H1 (cell line): ENCODE results near the gene H1-8. TPM values are rescaled to one million over a fixed set of nuclear protein-coding genes. Genes with fewer than 3 reads are reported as not detected.

Experiments used
- CTCF ChIA-PET: fragments of 300-600 bp; sonication (Branson Sonifier 250); formaldehyde crosslinking; loops from one replicate; lab custom pipeline; 2021; ENCODE audit not compliant: partially characterized antibody; lab: Charles Lee
- POLR2A ChIA-PET: fragments of 300-600 bp; sonication (Branson Sonifier 250); formaldehyde crosslinking; loops from one replicate; lab custom pipeline; 2021; ENCODE audit warnings: inconsistent platforms; ENCODE audit not compliant: partially characterized antibody; lab: Charles Lee
- DNase-seq, 2 experiments: peaks; one replicate each; pipeline versions ENCODE4 v3.0.0 to v3.0.0-alpha.2; 2010 to 2022; ENCODE audit warnings: low spot score in 2 of 2, low read depth in 1 of 2, mixed read lengths in 1 of 2
- FAIRE-seq: peaks from 2 replicates; lab custom pipeline; 2011; peaks lifted over from hg19 to GRCh38; lab: Jason Lieb, UNC
- H2AFZ ChIP-seq: 2 replicates; pipeline ENCODE4 v1.8.1; 2012; ENCODE audit warnings: low read length, inconsistent platforms
- H2AK5ac ChIP-seq: 2 replicates; pipeline ENCODE4 v1.6.1; 2013; ENCODE audit warnings: low read depth, low read length
- H2BK120ac ChIP-seq: replicated peaks from 2 replicates; pipeline ENCODE3; 2013; ENCODE audit warnings: low read depth, low read length, inconsistent platforms
- H2BK12ac ChIP-seq: 2 replicates; pipeline ENCODE4 v1.6.1; 2013; ENCODE audit warnings: low read depth, low read length
- H2BK15ac ChIP-seq: 2 replicates; pipeline ENCODE4 v1.6.1; 2013; ENCODE audit warnings: low read length
- H2BK20ac ChIP-seq: 2 replicates; pipeline ENCODE4 v1.6.1; 2013; ENCODE audit warnings: low read length
- H2BK5ac ChIP-seq: 2 replicates; pipeline ENCODE4 v1.6.1; 2013; ENCODE audit warnings: low read depth, low read length
- H3K14ac ChIP-seq: 2 replicates; pipeline ENCODE4 v1.6.1; 2013; ENCODE audit warnings: inconsistent platforms; ENCODE audit not compliant: insufficient read length
- H3K18ac ChIP-seq: 2 replicates; pipeline ENCODE4 v1.6.1; 2013; ENCODE audit warnings: low read length; ENCODE audit errors: extremely low read depth
- H3K23ac ChIP-seq: 2 replicates; pipeline ENCODE4 v1.6.1; 2013; ENCODE audit warnings: inconsistent platforms; ENCODE audit not compliant: insufficient read length
- H3K23me2 ChIP-seq: 2 replicates; pipeline ENCODE4 v1.6.1; 2013; ENCODE audit warnings: low read depth, low read length
- H3K27ac ChIP-seq: 2 replicates; pipeline ENCODE4 v1.6.1; 2011; ENCODE audit warnings: low read depth, low read length, inconsistent platforms
- H3K27me3 ChIP-seq, 4 experiments: replicated peaks in 1 of 4; 1 replicate in 1 of 4; 2 replicates in 3 of 4; pipeline versions ENCODE4 v1.6.1 to v1.8.1; 2011 to 2013; ENCODE audit warnings: low read length in 3 of 4, mild to moderate bottlenecking in 3 of 4, inconsistent platforms in 2 of 4, mixed read lengths in 2 of 4, moderate library complexity in 1 of 4; ENCODE audit not compliant: control insufficient read depth in 3 of 4, insufficient read depth in 3 of 4; ENCODE audit errors: extremely low read depth in 1 of 4
- H3K36me3 ChIP-seq, 4 experiments: 2 replicates each; pipeline versions ENCODE4 v1.6.1 to v1.8.1; 2011 to 2013; ENCODE audit warnings: mild to moderate bottlenecking in 4 of 4, low read length in 3 of 4, moderate library complexity in 2 of 4, control low read depth in 1 of 4, inconsistent platforms in 1 of 4; ENCODE audit not compliant: insufficient read depth in 4 of 4, control insufficient read depth in 2 of 4
- H3K4ac ChIP-seq: replicated peaks from 2 replicates; pipeline ENCODE3; 2013; ENCODE audit warnings: low read length, low read depth, mixed read lengths, inconsistent platforms; ENCODE audit not compliant: insufficient read length
- H3K4me1 ChIP-seq, 4 experiments: replicated peaks in 1 of 4; 1 replicate in 1 of 4; 2 replicates in 3 of 4; pipeline versions ENCODE4 v1.6.1 to v1.8.1; 2011 to 2013; ENCODE audit warnings: low read length in 3 of 4, inconsistent platforms in 2 of 4, mixed read lengths in 1 of 4; ENCODE audit not compliant: insufficient read depth in 4 of 4, control insufficient read depth in 3 of 4
- H3K4me2 ChIP-seq, 2 experiments: 2 replicates each; pipeline versions ENCODE4 v1.6.1 to v1.8.1; 2011 to 2013; ENCODE audit warnings: low read depth in 2 of 2, low read length in 2 of 2, control low read depth in 1 of 2, inconsistent platforms in 1 of 2, mild to moderate bottlenecking in 1 of 2; ENCODE audit not compliant: insufficient read depth in 1 of 2
- H3K4me3 ChIP-seq, 4 experiments: fragments of 200-600, 300-600 bp in 1 of 4; sonication (generic), shearing (Covaris generic), sonication (Bioruptor Twin) in 1 of 4; 2 replicates each; pipeline versions ENCODE4 v1.5.1 to v1.8.1; 2011 to 2016; ENCODE audit warnings: low read length in 4 of 4, low read depth in 3 of 4, control low read depth in 2 of 4, inconsistent platforms in 2 of 4, mild to moderate bottlenecking in 2 of 4, mixed read lengths in 1 of 4, moderate library complexity in 1 of 4; ENCODE audit not compliant: insufficient read depth in 2 of 4; ENCODE audit errors: extremely low read depth in 1 of 4
- H3K56ac ChIP-seq: replicated peaks from 2 replicates; pipeline ENCODE3; 2013; ENCODE audit warnings: low read depth, mild to moderate bottlenecking, mixed read lengths, low read length, inconsistent platforms; ENCODE audit not compliant: insufficient read length
- H3K79me1 ChIP-seq: 2 replicates; pipeline ENCODE4 v1.6.1; 2013; ENCODE audit warnings: low read depth, low read length, control low read depth
- H3K79me2 ChIP-seq, 2 experiments: 2 replicates each; pipeline versions ENCODE4 v1.6.1 to v1.8.1; 2012 to 2013; ENCODE audit warnings: low read length in 2 of 2, mild to moderate bottlenecking in 2 of 2, inconsistent platforms in 1 of 2; ENCODE audit not compliant: insufficient read depth in 2 of 2, control insufficient read depth in 1 of 2
- H3K9ac ChIP-seq, 4 experiments: replicated peaks in 1 of 4; 1 replicate in 1 of 4; 2 replicates in 3 of 4; pipeline versions ENCODE4 v1.6.1 to v1.8.1; 2011 to 2013; ENCODE audit warnings: low read depth in 3 of 4, low read length in 3 of 4, control low read depth in 2 of 4, mild to moderate bottlenecking in 2 of 4, moderate library complexity in 2 of 4, inconsistent platforms in 1 of 4; ENCODE audit errors: extremely low read depth in 1 of 4
- H3K9me3 ChIP-seq, 2 experiments: 2 replicates each; pipeline versions ENCODE4 v1.6.1 to v1.8.1; 2012 to 2013; ENCODE audit warnings: mild to moderate bottlenecking in 2 of 2, moderate library complexity in 2 of 2, control low read depth in 1 of 2, inconsistent platforms in 1 of 2, low read depth in 1 of 2, low read length in 1 of 2, mixed read lengths in 1 of 2; ENCODE audit not compliant: insufficient read depth in 2 of 2
- H4K20me1 ChIP-seq, 2 experiments: replicated peaks in 1 of 2; 2 replicates each; pipeline versions ENCODE3 to v1.8.1; 2011 to 2013; ENCODE audit warnings: inconsistent platforms in 2 of 2, low read length in 2 of 2, mild to moderate bottlenecking in 1 of 2; ENCODE audit not compliant: insufficient read depth in 2 of 2, control insufficient read depth in 1 of 2
- H4K5ac ChIP-seq: 2 replicates; pipeline ENCODE4 v1.6.1; 2013; ENCODE audit warnings: low read length, low read depth, mixed read lengths, inconsistent platforms; ENCODE audit not compliant: insufficient read length
- H4K8ac ChIP-seq: 2 replicates; pipeline ENCODE4 v1.8.0; 2013; ENCODE audit warnings: mild to moderate bottlenecking, moderate library complexity, low read length, inconsistent platforms; ENCODE audit not compliant: insufficient read depth; ENCODE audit errors: extremely low read depth
- H4K91ac ChIP-seq: replicated peaks from 2 replicates; pipeline ENCODE3; 2013; ENCODE audit warnings: low read length, mixed read lengths, inconsistent platforms; ENCODE audit not compliant: insufficient read length
- BRCA1 ChIP-seq: IDR thresholded peaks from 2 replicates; pipeline ENCODE4 v1.6.1; 2012; ENCODE audit warnings: low read depth, low read length, improper control_type of control experiment
- EGR1 ChIP-seq: IDR thresholded peaks from 2 replicates; pipeline ENCODE4 v1.6.1; 2011; ENCODE audit warnings: low read depth, low read length, borderline replicate concordance
- EP300 ChIP-seq, 2 experiments: IDR thresholded peaks; 1 replicate in 1 of 2; 2 replicates in 1 of 2; pipeline ENCODE4 v1.6.1; 2011 to 2012; ENCODE audit warnings: low read depth in 2 of 2, low read length in 2 of 2, mild to moderate bottlenecking in 2 of 2, borderline replicate concordance in 1 of 2, inconsistent platforms in 1 of 2, moderate library complexity in 1 of 2
- NRF1 ChIP-seq: IDR thresholded peaks from 2 replicates; pipeline ENCODE4 v1.6.1; 2011; ENCODE audit warnings: mild to moderate bottlenecking, low read depth, low read length, improper control_type of control experiment
- SIRT6 ChIP-seq: IDR thresholded peaks from one replicate; pipeline ENCODE4 v1.7.1; 2012; ENCODE audit warnings: low read length, inconsistent platforms
- TBP ChIP-seq: IDR thresholded peaks from 2 replicates; pipeline ENCODE4 v1.6.1; 2011; ENCODE audit warnings: low read depth, low read length, improper control_type of control experiment
- WGBS, 2 experiments: shearing (Covaris generic) in 1 of 2; methylation state at CpG; one replicate each; pipeline versions ENCODE4 v1.1.6 to v1.1.7; 2013 to 2015; ENCODE audit warnings: low lambda C conversion rate in 2 of 2, mixed read lengths in 2 of 2, inconsistent platforms in 1 of 2, low coverage in 1 of 2, missing lambda C conversion rate in 1 of 2; ENCODE audit not compliant: insufficient replicate concordance in 2 of 2, insufficient coverage in 1 of 2, insufficient read length in 1 of 2; ENCODE audit errors: extremely low coverage in 1 of 2, missing lambda C conversion rate in 1 of 2; 5-methylcytosine and 5-hydroxymethylcytosine counted together
- polyA plus RNA-seq, 7 experiments: library from polyadenylated mRNA; depleted of rRNA in 3 of 7; stranded (reverse) in 5 of 7; unstranded in 2 of 7; fragments of >200 nt in 5 of 7; fragments of 200-250 nt in 2 of 7; gene quantifications; 1 replicate in 5 of 7; 2 replicates in 1 of 7; 4 replicates in 1 of 7; pipeline versions ENCODE4 v1.2.1 to v1.2.3, GENCODE V29; 2011 to 2013; ENCODE audit warnings: missing spikeins in 2 of 7, mixed read lengths in 2 of 7
- total RNA-seq: library from RNA; stranded (reverse); fragmentation: NEBNext Ultra II Directional; extraction: Animal tissue kit (Norgen Biotek cat#: 25700); gene quantifications from 2 replicates; pipeline ENCODE4 v1.2.1, GENCODE V29; 2021

The H1-8 gene
- total and polyA plus RNA-seq, 2 of the 8 experiments (the other 6 are each of a cell fraction or from before 2014, with no cell fraction given) = not detected

DNA sequence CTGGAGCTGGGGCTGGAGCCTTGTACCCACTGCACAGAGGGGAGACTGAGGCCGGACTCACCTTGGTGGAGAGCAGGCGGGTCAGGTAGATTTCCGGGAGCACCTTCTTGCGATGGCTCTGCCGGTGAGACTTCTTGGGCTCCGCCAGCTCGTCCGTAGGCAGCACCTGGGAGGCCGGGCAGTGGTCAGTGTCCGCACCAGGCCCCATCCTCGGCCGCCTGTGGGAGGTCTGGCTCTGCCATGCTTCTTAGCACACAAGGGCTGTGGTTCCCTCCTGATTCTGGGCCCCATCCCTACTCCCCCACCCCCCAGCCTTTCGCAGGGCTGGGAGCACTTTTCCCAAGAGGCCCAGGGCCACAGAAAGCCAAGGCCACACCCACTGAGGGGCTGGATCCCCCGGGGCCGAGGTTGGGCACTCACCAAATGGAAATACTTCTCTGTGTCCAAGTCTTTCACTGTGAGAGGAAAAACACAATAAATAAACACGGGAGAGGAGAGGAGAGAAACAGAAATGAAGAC is 17.4 kb downstream of the H1-8 start:
- Histone ChIP-seq H2BK20ac (no peak overlapping the region), H2AFZ (no peak overlapping the region), H3K4me1 (peaks cover 0 to 11% (median 6%) of the 10 kb centered on the region in 4 experiments; a peak in 4 of 7 replicates), H3K79me1 (no peaks in the 10 kb centered on the region), H3K27me3 (no peaks in the 10 kb centered on the region), H2BK5ac (no peak overlapping the region), H3K4ac (no peak overlapping the region), H3K23ac (no peak overlapping the region), H3K56ac (no peak overlapping the region), H2BK120ac (no peak overlapping the region), H3K4me3 (no peak overlapping the region), H3K36me3 (no peaks in the 10 kb centered on the region; a peak in 1 of 8 replicates), H3K18ac (no peak overlapping the region), H2AK5ac (no peak overlapping the region), H4K5ac (no peak overlapping the region), H3K14ac (no peak overlapping the region), H2BK12ac (no peak overlapping the region), H3K79me2 (no peaks in the 10 kb centered on the region), H3K4me2 (no peak overlapping the region), H3K23me2 (no peaks in the 10 kb centered on the region), H4K8ac (no peak overlapping the region; the same call in 1 of the 2 replicates), H3K27ac (no peak overlapping the region), H3K9ac (no peak overlapping the region), H4K91ac (no peak overlapping the region), H4K20me1 (peaks cover 0 to 1% of the 10 kb centered on the region in 2 experiments), H2BK15ac (no peak overlapping the region), H3K9me3 (no peaks in the 10 kb centered on the region)
- ChIA-PET POLR2A (no interaction called here), CTCF (interaction anchor here (11.3 kb wide), 1 partner anchor 71 kb away, joined by 93 read pairs; no protein-coding TSS in a partner anchor)
- TF ChIP-seq TBP = no peak
- no peak for TF ChIP-seq EGR1
- no peak for TF ChIP-seq NRF1
- TF ChIP-seq SIRT6 = no peak
- no peak for TF ChIP-seq BRCA1
- TF ChIP-seq EP300 (IDR thresholded peaks at IDR 0.05; ENCODE audit: borderline replicate concordance in 1 of 2, low read depth in 2 of 2, low read length in 2 of 2) = no peak
- no peak for FAIRE-seq
- WGBS, 2 experiments = 92% methylated on average over 13 of the region's 16 CpGs; no CpG with 5 or more reads in 1 of the 2 experiments
- no peak for DNase-seq
